HepG2 (cell line): ENCODE data around the gene EPHX1.

ENCODE experiments used
- EED ChIP-seq: sonication (generic); formaldehyde crosslinking; IDR thresholded peaks from 2 replicates; pipeline ENCODE4 v1.5.0; 2020; ENCODE audit warnings: mild to moderate bottlenecking, missing genetic modification reagents
- POLR2A ChIP-seq, 2 experiments: IDR thresholded peaks; 2 replicates each; pipeline ENCODE4 v1.6.1; 2011; ENCODE audit warnings: low read depth in 2 of 2, low read length in 2 of 2, mild to moderate bottlenecking in 1 of 2, moderate library complexity in 1 of 2; ENCODE audit not compliant: insufficient read depth in 1 of 2
- SMC3 ChIP-seq: IDR thresholded peaks from 2 replicates; pipeline ENCODE4 v1.6.1; 2011; ENCODE audit warnings: low read length, improper control_type of control experiment
- TCF7 ChIP-seq: sonication (generic); IDR thresholded peaks from 2 replicates; pipeline ENCODE4 v1.6.1; 2016; ENCODE audit warnings: antibody characterized with exemption, low read depth

GRCh38 chr1:225844236-225845061, 34.5 kb downstream of the EPHX1 start:
- no peak for TF ChIP-seq TCF7
- TF ChIP-seq POLR2A (IDR thresholded peaks at IDR 0.05; ENCODE audit: insufficient read depth in 1 of 2, low read depth in 2 of 2, low read length in 2 of 2): peak in 1 of 2 experiments; percentile 33; a peak in 2 of 4 replicates
- no peak for TF ChIP-seq SMC3
- TF ChIP-seq EED (CRISPR knock-in tag): no peak
